Measurements from ENCODE around the gene NCBP2.
A peak's percentile ranks its signal among the peaks of the same experiment; 100 is the strongest.
"Not testable (repeated sequence)": the region's sequence is repeated elsewhere in the genome, so short reads cannot be mapped to it uniquely, and the experiment has no call there.

Gene NCBP2

GRCh38 chr3:196968233-196969133 is 26.2 kb upstream of the NCBP2 start, which contains the start of gene PIGZ:
Gene PIGZ, minus strand, starts transcription at chr3:196968833. Its CDS starts 16,802 bp downstream, at chr3:196952031.
- DNase-seq (ENCODE audit: low read depth in 3 of 3), result peak in 1 of 3 experiments; percentile 50

GRCh38 chr3:196967412-196968232 is 25.3 kb upstream of the NCBP2 start:
- no peak for DNase-seq (ENCODE audit: low read depth in 3 of 3)

GRCh38 chr3:196966526-196967401 is 24.4 kb upstream of the NCBP2 start:
- no peak for DNase-seq (ENCODE audit: low read depth in 3 of 3)

- DNase-seq (ENCODE audit: low read depth in 3 of 3), result no peak
Observed at GRCh38 chr3:196965804-196966173, 23.5 kb upstream of the NCBP2 start.

GRCh38 chr3:196965112-196965803 is 22.9 kb upstream of the NCBP2 start:
- DNase-seq (ENCODE audit: low read depth in 3 of 3), result no peak

- no peak for DNase-seq (ENCODE audit: low read depth in 3 of 3)
Observed at GRCh38 chr3:196963631-196963953, 21.3 kb upstream of the NCBP2 start.

GRCh38 chr3:196962930-196963630 is 20.8 kb upstream of the NCBP2 start:
- DNase-seq (ENCODE audit: low read depth in 3 of 3), result no peak

GRCh38 chr3:196962108-196962929 is 20.0 kb upstream of the NCBP2 start:
- DNase-seq (ENCODE audit: low read depth in 3 of 3), result no peak

GRCh38 chr3:196954832-196955231 is 12.5 kb upstream of the NCBP2 start:
- DNase-seq (ENCODE audit: low read depth in 3 of 3), result no peak

GRCh38 chr3:196951371-196951770 is 9.0 kb upstream of the NCBP2 start:
- no peak for DNase-seq (ENCODE audit: low read depth in 3 of 3)

- no peak for DNase-seq (ENCODE audit: low read depth in 3 of 3)
Observed at GRCh38 chr3:196949750-196950149, 7.4 kb upstream of the NCBP2 start.

GRCh38 chr3:196949285-196949619 is 6.9 kb upstream of the NCBP2 start:
- no peak for DNase-seq (ENCODE audit: low read depth in 3 of 3)

- DNase-seq (ENCODE audit: low read depth in 3 of 3), result no peak
Observed at GRCh38 chr3:196948442-196949284, 6.3 kb upstream of the NCBP2 start.

- no peak for DNase-seq (ENCODE audit: low read depth in 3 of 3)
Observed at GRCh38 chr3:196947860-196948441, 5.6 kb upstream of the NCBP2 start.

- DNase-seq (ENCODE audit: low read depth in 3 of 3), result no peak
Observed at GRCh38 chr3:196947136-196947859, 5.0 kb upstream of the NCBP2 start.

- DNase-seq (ENCODE audit: low read depth in 3 of 3), result not testable (repeated sequence)
Observed at GRCh38 chr3:196944037-196944790, 1.9 kb upstream of the NCBP2 start.

GRCh38 chr3:196942915-196943277 is 568 bp upstream of the NCBP2 start:
- peak in 1 of 3 experiments; percentile 8 for DNase-seq (ENCODE audit: low read depth in 3 of 3)

Measured in stimulated activated CD4-positive, alpha-beta T cell treated with anti-CD3 and anti-CD28 coated beads, TNF-alpha, amount 100 ng/mL, for 24 hours (primary cell).